ENCODE measurements around the gene TMX4. TPM values are rescaled to one million over a fixed set of nuclear protein-coding genes. Genes with fewer than 3 reads are reported as not detected.

Gene TMX4, protein sequence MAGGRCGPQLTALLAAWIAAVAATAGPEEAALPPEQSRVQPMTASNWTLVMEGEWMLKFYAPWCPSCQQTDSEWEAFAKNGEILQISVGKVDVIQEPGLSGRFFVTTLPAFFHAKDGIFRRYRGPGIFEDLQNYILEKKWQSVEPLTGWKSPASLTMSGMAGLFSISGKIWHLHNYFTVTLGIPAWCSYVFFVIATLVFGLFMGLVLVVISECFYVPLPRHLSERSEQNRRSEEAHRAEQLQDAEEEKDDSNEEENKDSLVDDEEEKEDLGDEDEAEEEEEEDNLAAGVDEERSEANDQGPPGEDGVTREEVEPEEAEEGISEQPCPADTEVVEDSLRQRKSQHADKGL
- total RNA-seq (10 to 100 TPM; 27.4 to 45.2 TPM), polyA plus RNA-seq (10 to 100 TPM in 1 of 2 donors, 1 to 10 TPM in 1; 7.8 to 11.7 TPM)
- long read RNA-seq, donor 1, full-length matches to known transcripts = 14 of 14 reads
- long read RNA-seq, donor 1, partial matches to known transcripts = 0 of 14 reads
- long read RNA-seq, donor 1, other reads (novel, unspliced or antisense) = 0 of 14 reads
- long read RNA-seq, donor 2, full-length matches to known transcripts = 4 of 4 reads
- long read RNA-seq, donor 2, partial matches to known transcripts = 0 of 4 reads
- long read RNA-seq, donor 2, other reads (novel, unspliced or antisense) = 0 of 4 reads
- long read RNA-seq, donor 3, full-length matches to known transcripts = 2 of 2 reads
- long read RNA-seq, donor 3, partial matches to known transcripts = 0 of 2 reads
- long read RNA-seq, donor 3, other reads (novel, unspliced or antisense) = 0 of 2 reads
- long read RNA-seq, donor 4, full-length matches to known transcripts = 2 of 2 reads
- long read RNA-seq, donor 4, partial matches to known transcripts = 0 of 2 reads
- long read RNA-seq, donor 4, other reads (novel, unspliced or antisense) = 0 of 2 reads
- long read RNA-seq, donor 5, full-length matches to known transcripts = 12 of 31 reads
- long read RNA-seq, donor 5, partial matches to known transcripts = 19 of 31 reads
- long read RNA-seq, donor 5, other reads (novel, unspliced or antisense) = 0 of 31 reads

DNA sequence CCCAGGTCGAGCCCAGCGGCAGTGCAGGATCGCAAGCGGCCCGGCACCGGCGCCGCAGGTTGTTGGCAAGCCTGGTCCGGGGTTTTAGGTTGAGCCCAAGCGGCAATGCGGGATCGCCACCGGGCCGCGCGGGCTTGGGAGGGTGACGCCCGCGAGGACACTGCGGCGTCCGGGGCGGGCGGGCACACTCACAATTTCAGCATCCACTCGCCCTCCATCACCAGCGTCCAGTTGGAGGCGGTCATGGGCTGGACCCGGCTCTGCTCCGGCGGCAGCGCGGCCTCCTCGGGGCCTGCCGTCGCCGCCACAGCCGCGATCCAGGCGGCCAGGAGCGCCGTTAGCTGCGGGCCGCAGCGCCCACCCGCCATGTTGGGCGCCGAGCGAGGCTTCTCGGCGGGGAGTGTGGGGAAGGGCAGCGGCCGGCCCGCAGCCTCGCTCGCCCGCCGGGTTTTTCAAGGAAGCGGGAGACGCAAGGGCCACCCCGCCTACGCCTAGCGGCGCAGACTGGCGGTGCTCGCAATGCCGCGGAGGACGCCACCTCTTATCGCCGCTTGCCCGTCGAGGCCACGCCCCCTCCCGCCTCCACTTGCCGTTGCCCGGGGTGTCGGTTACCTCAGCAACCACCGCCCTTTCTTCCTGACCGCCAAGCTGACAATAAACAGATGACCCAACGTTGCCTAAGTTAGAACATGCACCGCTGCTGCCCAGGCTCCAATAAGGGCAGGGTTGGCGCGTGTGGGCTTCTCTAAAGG lies at the start of gene TMX4:
TSS of gene TMX4 (minus strand) at position 516 of the 752 bp plus-strand sequence. CDS start at position 368, 148 bp downstream.
- H3K27me3 ChIP-seq (ENCODE audit: control insufficient read depth in 3 of 3, insufficient read depth in 3 of 3, low read length in 2 of 3) = no peaks in the 10 kb centered on the region
- peaks cover 0 to 3% (median 0%) of the 10 kb centered on the region in 4 donors for H3K36me3 ChIP-seq (ENCODE audit: control insufficient read depth in 4 of 4, insufficient read depth in 4 of 4, low read length in 4 of 4)
- H3K4me3 ChIP-seq = peak within 1 kb of the TSS; percentile 87
- WGBS, 2 donors = 0 to 1% methylated on average over 76 to 83 of the region's 83 CpGs
- H3K9ac ChIP-seq (ENCODE audit: insufficient read depth in 1 of 2, low read length in 2 of 2) = peak within 1 kb of the TSS; percentile 84 to 89
- no peaks in the 10 kb centered on the region for H3K9me3 ChIP-seq (ENCODE audit: control insufficient read depth in 4 of 4, insufficient read depth in 3 of 4, low read length in 3 of 4)
- H3K27ac ChIP-seq (ENCODE audit: low read depth in 1 of 2, low read length in 1 of 2) = peak within 1 kb of the TSS; percentile 98
- DNase-seq (peak; percentile 91 to 94 (median 94)), ATAC-seq (ENCODE audit: insufficient read depth, low FRiP score) (peak; percentile 98)
- TF ChIP-seq, protein P1, sequence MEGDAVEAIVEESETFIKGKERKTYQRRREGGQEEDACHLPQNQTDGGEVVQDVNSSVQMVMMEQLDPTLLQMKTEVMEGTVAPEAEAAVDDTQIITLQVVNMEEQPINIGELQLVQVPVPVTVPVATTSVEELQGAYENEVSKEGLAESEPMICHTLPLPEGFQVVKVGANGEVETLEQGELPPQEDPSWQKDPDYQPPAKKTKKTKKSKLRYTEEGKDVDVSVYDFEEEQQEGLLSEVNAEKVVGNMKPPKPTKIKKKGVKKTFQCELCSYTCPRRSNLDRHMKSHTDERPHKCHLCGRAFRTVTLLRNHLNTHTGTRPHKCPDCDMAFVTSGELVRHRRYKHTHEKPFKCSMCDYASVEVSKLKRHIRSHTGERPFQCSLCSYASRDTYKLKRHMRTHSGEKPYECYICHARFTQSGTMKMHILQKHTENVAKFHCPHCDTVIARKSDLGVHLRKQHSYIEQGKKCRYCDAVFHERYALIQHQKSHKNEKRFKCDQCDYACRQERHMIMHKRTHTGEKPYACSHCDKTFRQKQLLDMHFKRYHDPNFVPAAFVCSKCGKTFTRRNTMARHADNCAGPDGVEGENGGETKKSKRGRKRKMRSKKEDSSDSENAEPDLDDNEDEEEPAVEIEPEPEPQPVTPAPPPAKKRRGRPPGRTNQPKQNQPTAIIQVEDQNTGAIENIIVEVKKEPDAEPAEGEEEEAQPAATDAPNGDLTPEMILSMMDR (IDR thresholded peaks at IDR 0.05; ENCODE audit: control extremely low read depth, extremely low read depth) = peak; percentile 11
- H3K4me1 ChIP-seq (ENCODE audit: control insufficient read depth in 5 of 5, insufficient read depth in 5 of 5, low read length in 5 of 5) = peaks cover 0 to 7% (median 2%) of the 10 kb centered on the region in 5 donors

- no peaks in the 10 kb centered on the region for H3K9me3 ChIP-seq (ENCODE audit: control insufficient read depth in 4 of 4, insufficient read depth in 3 of 4, low read length in 3 of 4)
- TF ChIP-seq, protein P1 (IDR thresholded peaks at IDR 0.05; ENCODE audit: control extremely low read depth, extremely low read depth) = no peak
- no peaks in the 10 kb centered on the region for H3K27me3 ChIP-seq (ENCODE audit: control insufficient read depth in 3 of 3, insufficient read depth in 3 of 3, low read length in 2 of 3)
- H3K9ac ChIP-seq (ENCODE audit: insufficient read depth in 1 of 2, low read length in 2 of 2) = no peak overlapping the region
- no peaks in the 10 kb centered on the region for H3K36me3 ChIP-seq (ENCODE audit: control insufficient read depth in 4 of 4, insufficient read depth in 4 of 4, low read length in 4 of 4)
- ATAC-seq (ENCODE audit: insufficient read depth, low FRiP score) (no peak), DNase-seq (no peak)
- 80 to 81% methylated on average over 5 of the region's 5 CpGs for WGBS, 2 donors
- no peak overlapping the region for H3K27ac ChIP-seq (ENCODE audit: low read depth in 1 of 2, low read length in 1 of 2)
- peaks cover 0 to 9% (median 0%) of the 10 kb centered on the region in 5 donors for H3K4me1 ChIP-seq (ENCODE audit: control insufficient read depth in 5 of 5, insufficient read depth in 5 of 5, low read length in 5 of 5)
- no peak overlapping the region for H3K4me3 ChIP-seq
These were observed 47.5 kb upstream of the TMX4 start for GRCh38 chr20:8067082-8067481.

DNA sequence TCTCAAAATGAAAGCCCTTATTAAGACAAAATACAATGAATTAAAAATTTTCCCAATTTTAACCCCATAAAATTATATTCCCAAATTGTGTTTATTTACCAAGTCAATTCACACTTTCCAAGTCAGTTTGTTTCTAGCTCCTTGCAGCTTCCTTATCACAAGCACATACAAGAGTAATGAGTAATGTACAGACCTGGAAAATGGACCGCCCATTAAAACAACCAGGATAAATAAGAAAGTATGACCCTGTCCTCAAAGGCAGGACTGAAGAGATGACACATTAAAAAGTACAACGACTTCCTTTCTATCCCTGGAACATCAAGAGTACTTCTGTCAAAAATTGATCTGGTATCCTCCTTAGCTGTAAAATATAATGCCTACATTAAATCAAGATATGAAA lies 47.1 kb upstream of the TMX4 start:
- no peak for ATAC-seq (ENCODE audit: insufficient read depth, low FRiP score)
- H3K36me3 ChIP-seq (ENCODE audit: control insufficient read depth in 4 of 4, insufficient read depth in 4 of 4, low read length in 4 of 4) = no peaks in the 10 kb centered on the region
- no peak overlapping the region for H3K9ac ChIP-seq (ENCODE audit: insufficient read depth in 1 of 2, low read length in 2 of 2)
- H3K27ac ChIP-seq (ENCODE audit: low read depth in 1 of 2, low read length in 1 of 2) = no peak overlapping the region
- peaks cover 0 to 10% (median 0%) of the 10 kb centered on the region in 5 donors for H3K4me1 ChIP-seq (ENCODE audit: control insufficient read depth in 5 of 5, insufficient read depth in 5 of 5, low read length in 5 of 5)
- H3K27me3 ChIP-seq (ENCODE audit: control insufficient read depth in 3 of 3, insufficient read depth in 3 of 3, low read length in 2 of 3) = no peaks in the 10 kb centered on the region
- H3K9me3 ChIP-seq (ENCODE audit: control insufficient read depth in 4 of 4, insufficient read depth in 3 of 4, low read length in 3 of 4) = no peaks in the 10 kb centered on the region
- WGBS, 2 donors = 78 to 99% methylated on average over 2 of the region's 2 CpGs
- TF ChIP-seq, protein P1 (IDR thresholded peaks at IDR 0.05; ENCODE audit: control extremely low read depth, extremely low read depth) = no peak
- no peak for DNase-seq
- H3K4me3 ChIP-seq = no peak overlapping the region

Measured in lung (tissue), 16 donors.